HG02678 (cell line): ENCODE results near the gene DIS3L2.
"Not testable (repeated sequence)": the region's sequence is repeated elsewhere in the genome, so short reads cannot be mapped to it uniquely, and the experiment has no call there.

ENCODE experiments used
- ATAC-seq: cut with Tn5 transposase; IDR thresholded peaks from one replicate; pipeline ENCODE4 v1.9.1; 2021; ENCODE audit warnings: mild to moderate bottlenecking, moderate library complexity; ENCODE audit not compliant: unreplicated experiment

Gene DIS3L2

DNA sequence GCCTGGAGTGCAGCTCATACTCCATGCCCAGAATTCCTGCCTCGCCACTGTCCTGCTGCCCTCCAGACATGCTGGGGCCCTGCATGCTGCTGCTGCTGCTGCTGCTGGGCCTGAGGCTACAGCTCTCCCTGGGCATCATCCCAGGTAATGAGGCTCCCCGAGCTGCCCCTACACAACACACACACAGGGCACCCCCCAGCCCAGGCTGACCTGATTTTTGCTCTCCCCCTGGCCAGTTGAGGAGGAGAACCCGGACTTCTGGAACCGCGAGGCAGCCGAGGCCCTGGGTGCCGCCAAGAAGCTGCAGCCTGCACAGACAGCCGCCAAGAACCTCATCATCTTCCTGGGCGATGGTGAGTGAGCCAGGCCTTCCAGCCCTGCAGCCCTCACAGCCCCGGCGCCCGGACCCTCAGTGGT is 417.2 kb downstream of the DIS3L2 start, which contains the start of gene ALPP:
Gene ALPP, plus strand, starts transcription at position 17 of the 417 bp plus-strand sequence. Its CDS starts 52 bp downstream, at position 69.
- ATAC-seq, result not testable (repeated sequence)

DNA sequence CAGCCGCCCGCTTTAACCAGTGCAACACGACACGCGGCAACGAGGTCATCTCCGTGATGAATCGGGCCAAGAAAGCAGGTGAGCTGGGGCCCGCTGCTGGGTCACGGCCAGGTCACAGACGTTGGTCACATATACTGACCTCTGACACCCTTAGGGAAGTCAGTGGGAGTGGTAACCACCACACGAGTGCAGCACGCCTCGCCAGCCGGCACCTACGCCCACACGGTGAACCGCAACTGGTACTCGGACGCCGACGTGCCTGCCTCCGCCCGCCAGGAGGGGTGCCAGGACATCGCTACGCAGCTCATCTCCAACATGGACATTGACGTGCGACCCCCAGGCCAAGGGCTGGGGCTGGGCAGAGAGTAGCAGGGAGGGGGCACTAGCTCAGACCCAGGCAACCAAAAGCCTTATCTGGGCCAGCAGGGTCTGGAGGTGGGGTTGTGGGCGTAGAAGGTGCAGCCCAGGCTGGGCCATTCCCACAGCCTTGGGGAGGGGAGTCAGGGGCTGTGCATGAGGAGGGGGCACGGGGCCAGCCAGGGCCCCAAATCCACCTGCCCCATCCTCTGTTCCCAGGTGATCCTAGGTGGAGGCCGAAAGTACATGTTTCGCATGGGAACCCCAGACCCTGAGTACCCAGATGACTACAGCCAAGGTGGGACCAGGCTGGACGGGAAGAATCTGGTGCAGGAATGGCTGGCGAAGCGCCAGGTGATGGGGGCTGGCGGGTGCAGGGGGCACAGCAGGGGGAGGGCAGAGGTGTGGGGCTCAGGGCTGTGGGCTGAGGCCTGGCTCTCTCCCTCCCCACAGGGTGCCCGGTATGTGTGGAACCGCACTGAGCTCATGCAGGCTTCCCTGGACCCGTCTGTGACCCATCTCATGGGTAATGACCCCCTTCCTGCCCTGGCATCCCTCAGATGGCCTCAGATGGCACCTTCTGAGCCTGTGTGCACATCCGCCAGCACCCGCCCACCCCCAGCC is 418.4 kb downstream of the DIS3L2 start:
- ATAC-seq, result not testable (repeated sequence)

DNA sequence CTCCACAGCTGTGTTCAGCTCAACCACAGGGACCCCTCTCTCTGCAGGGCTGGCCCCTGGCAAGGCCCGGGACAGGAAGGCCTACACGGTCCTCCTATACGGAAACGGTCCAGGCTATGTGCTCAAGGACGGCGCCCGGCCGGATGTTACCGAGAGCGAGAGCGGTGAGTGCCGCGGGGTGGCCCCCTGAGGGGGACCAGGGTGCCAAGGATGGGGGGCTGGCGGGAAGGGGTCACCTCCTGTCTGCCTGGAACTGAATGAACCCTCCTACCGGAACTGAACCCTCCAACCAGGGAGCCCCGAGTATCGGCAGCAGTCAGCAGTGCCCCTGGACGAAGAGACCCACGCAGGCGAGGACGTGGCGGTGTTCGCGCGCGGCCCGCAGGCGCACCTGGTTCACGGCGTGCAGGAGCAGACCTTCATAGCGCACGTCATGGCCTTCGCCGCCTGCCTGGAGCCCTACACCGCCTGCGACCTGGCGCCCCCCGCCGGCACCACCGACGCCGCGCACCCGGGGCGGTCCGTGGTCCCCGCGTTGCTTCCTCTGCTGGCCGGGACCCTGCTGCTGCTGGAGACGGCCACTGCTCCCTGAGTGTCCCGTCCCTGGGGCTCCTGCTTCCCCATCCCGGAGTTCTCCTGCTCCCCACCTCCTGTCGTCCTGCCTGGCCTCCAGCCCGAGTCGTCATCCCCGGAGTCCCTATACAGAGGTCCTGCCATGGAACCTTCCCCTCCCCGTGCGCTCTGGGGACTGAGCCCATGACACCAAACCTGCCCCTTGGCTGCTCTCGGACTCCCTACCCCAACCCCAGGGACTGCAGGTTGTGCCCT is 419.9 kb downstream of the DIS3L2 start:
- not testable (repeated sequence) for ATAC-seq

- no peak for ATAC-seq
Observed at GRCh38 chr2:232382331-232383225, 421.1 kb downstream of the DIS3L2 start.

- ATAC-seq, result no peak
Observed at GRCh38 chr2:232384466-232384865, 423.0 kb downstream of the DIS3L2 start.

DNA sequence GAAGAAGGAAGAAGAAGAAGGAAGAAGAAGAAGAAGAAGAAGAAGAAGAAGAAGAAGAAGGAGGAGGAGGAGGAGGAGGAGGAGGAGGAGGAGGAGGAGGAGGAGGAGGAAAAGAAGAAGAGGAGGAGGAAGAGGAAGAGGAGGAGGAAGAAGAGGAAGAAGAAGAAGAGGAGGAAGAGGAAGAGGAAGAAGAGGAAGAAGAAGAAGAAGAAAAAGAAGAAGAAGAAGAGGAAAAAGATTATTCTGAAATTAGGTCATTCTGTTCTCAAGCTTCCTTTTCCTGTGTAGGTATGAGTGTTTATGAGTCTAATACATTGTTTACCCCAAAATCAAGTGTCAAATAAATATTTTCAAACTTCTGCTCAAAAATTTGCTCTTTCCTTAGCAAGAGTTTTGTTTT is 423.5 kb downstream of the DIS3L2 start:
- not testable (repeated sequence) for ATAC-seq

DNA sequence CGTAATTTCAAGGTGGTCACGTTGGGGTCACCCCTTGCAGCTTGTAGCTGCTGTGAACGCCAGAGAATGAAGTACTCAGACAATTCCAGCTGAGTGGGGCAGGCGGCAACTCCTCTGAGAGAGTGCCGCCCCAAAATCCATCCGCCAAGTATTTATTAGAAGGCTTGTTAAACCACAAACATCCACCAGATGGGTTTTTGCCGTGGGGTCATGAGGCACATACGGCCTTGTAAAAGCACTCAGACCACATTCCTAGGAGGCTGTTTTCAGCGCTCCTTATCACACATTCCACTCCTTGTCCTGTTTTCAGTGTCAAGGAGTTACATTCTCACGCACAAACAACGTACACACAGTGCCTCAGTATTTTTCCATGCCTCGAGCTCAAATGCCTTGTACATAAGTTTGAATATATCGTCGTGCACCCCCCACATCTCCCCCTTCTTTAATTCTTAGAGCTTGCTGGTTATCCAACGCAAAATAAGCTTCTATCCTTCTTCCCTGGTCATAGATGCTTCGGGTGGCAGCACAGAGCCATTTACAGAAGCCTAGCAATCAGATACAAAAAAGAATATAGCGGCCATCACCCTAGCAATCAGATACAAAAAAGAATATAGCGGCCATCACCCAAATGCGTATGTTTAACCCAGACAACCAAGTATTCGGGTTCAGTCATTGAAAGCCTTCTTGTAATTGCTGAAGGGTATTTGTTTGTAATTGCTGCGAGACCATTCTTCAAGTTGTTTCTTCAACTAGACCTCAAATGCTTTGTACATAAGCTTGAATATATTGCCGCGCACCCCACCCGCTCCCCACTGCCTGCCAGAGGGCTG is 424.4 kb downstream of the DIS3L2 start:
- no peak for ATAC-seq

DNA sequence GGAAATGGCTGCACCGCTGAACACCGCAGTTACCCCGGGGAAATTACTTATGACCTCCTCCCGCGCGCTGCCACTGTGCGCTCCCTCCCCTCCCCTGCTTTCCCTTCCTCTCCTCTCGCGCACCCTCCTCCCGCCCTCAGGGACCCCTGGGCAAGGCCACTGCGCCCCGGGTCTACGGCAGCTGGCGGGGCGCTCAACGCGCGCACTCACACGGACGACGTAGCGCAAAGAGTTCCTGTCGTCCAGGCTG is 424.9 kb downstream of the DIS3L2 start:
- ATAC-seq, result no peak
